OCI-LY1 (cell line): ENCODE measurements around the gene DAO.

Experiments
- CTCF ChIP-seq: fragments of 200-600 bp; sonication (generic), shearing (Covaris generic); IDR thresholded peaks from 2 replicates; pipeline ENCODE4 v1.5.1; 2017; ENCODE audit warnings: mild to moderate bottlenecking, antibody characterized with exemption, low read length, moderate library complexity, mixed read lengths
- EZH2 ChIP-seq: fragments of 200-600 bp; sonication (generic), shearing (Covaris generic); IDR thresholded peaks from 2 replicates; pipeline ENCODE4 v1.8.0; 2017; ENCODE audit warnings: borderline replicate concordance, mixed run types, mild to moderate bottlenecking, antibody characterized with exemption, low read length, moderate library complexity, mixed read lengths

- TF ChIP-seq CTCF (no peak), EZH2 (no peak)
Observed at GRCh38 chr12:108914121-108914531, 34.2 kb downstream of the DAO start.
